Measurements from ENCODE around the gene TLN1.

Gene TLN1

GRCh38 chr9:35649431-35650340, 82.3 kb downstream of the TLN1 start (continued):
- no peak for TF ChIP-seq ZNF514 (tag by site-specific recombination; IDR thresholded peaks at IDR 0.05)
